Measurements from ENCODE around the gene CFP. TPM values are rescaled to one million over a fixed set of nuclear protein-coding genes. Genes with fewer than 3 reads are reported as not detected.

CFP gene
- total RNA-seq, 1 experiment from 2014 or later: 0.48 TPM

GRCh38 chrX:47587906-47588735 lies 41.6 kb downstream of the CFP start:
- no peaks in the 10 kb centered on the region for H3F3A ChIP-seq (ENCODE audit: insufficient read depth, low read depth)
- no peaks in the 10 kb centered on the region for H3K27me3 ChIP-seq (ENCODE audit: insufficient read depth, low read depth)
- ChIA-PET CTCF (no interaction called here), POLR2A (ENCODE audit: unreplicated experiment) (no interaction called here)
- BruUV-seq (replicated peaks): no TSS peak
- H3K4me1 ChIP-seq (replicated peaks; ENCODE audit: insufficient read depth): no peaks in the 10 kb centered on the region
- H4K20me1 ChIP-seq (ENCODE audit: insufficient read depth): no peaks in the 10 kb centered on the region
- H3K9me2 ChIP-seq (ENCODE audit: insufficient read depth): no peaks in the 10 kb centered on the region
- TF ChIP-seq CTCF (conservative IDR thresholded peaks at IDR 0.05) (no peak), EZH2 (IDR thresholded peaks at IDR 0.05; ENCODE audit: low read depth) (no peak)
- H3K4me3 ChIP-seq: no peak overlapping the region
- no peaks in the 10 kb centered on the region for H3K79me2 ChIP-seq (ENCODE audit: low read depth)
- H2AFZ ChIP-seq: no peak overlapping the region
- H3K27ac ChIP-seq: no peak overlapping the region
- DNase-seq: no peak
- H3K36me3 ChIP-seq (ENCODE audit: low read depth): no peaks in the 10 kb centered on the region
- H3K9me3 ChIP-seq (ENCODE audit: insufficient read depth, low read depth): no peaks in the 10 kb centered on the region
- intact Hi-C loops (cut with micrococcal nuclease; ENCODE audit: unreplicated experiment): no loop called here
- no peak overlapping the region for H3K4me2 ChIP-seq

GRCh38 chrX:47587091-47587891 lies 42.4 kb downstream of the CFP start:
- H3K36me3 ChIP-seq (ENCODE audit: low read depth): no peaks in the 10 kb centered on the region
- POLR2A ChIA-PET (ENCODE audit: unreplicated experiment): interaction anchor here (0.7 kb wide), 1 partner anchor 1362 kb away, joined by 3 read pairs; no protein-coding TSS in a partner anchor
- no peaks in the 10 kb centered on the region for H3F3A ChIP-seq (ENCODE audit: insufficient read depth, low read depth)
- CTCF ChIA-PET: no interaction called here
- BruUV-seq (replicated peaks): no TSS peak
- no peaks in the 10 kb centered on the region for H3K4me1 ChIP-seq (replicated peaks; ENCODE audit: insufficient read depth)
- no peak overlapping the region for H3K27ac ChIP-seq
- H3K79me2 ChIP-seq (ENCODE audit: low read depth): no peaks in the 10 kb centered on the region
- no peak overlapping the region for H2AFZ ChIP-seq
- DNase-seq: no peak
- TF ChIP-seq CTCF (conservative IDR thresholded peaks at IDR 0.05): no peak
- no peak for TF ChIP-seq EZH2 (IDR thresholded peaks at IDR 0.05; ENCODE audit: low read depth)
- H3K9me3 ChIP-seq (ENCODE audit: insufficient read depth, low read depth): no peaks in the 10 kb centered on the region
- intact Hi-C loops (cut with micrococcal nuclease; ENCODE audit: unreplicated experiment): no loop called here
- H4K20me1 ChIP-seq (ENCODE audit: insufficient read depth): no peaks in the 10 kb centered on the region
- H3K9me2 ChIP-seq (ENCODE audit: insufficient read depth): no peaks in the 10 kb centered on the region
- H3K27me3 ChIP-seq (ENCODE audit: insufficient read depth, low read depth): no peaks in the 10 kb centered on the region
- H3K4me2 ChIP-seq: no peak overlapping the region
- H3K4me3 ChIP-seq: no peak overlapping the region

GRCh38 chrX:47586043-47586787 lies 43.5 kb downstream of the CFP start:
- DNase-seq: no peak
- H3K9me3 ChIP-seq (ENCODE audit: insufficient read depth, low read depth): no peaks in the 10 kb centered on the region
- no peaks in the 10 kb centered on the region for H3F3A ChIP-seq (ENCODE audit: insufficient read depth, low read depth)
- H3K4me1 ChIP-seq (replicated peaks; ENCODE audit: insufficient read depth): no peaks in the 10 kb centered on the region
- intact Hi-C loops (cut with micrococcal nuclease; ENCODE audit: unreplicated experiment): no loop called here
- H3K4me3 ChIP-seq: no peak overlapping the region
- H3K27ac ChIP-seq: no peak overlapping the region
- TF ChIP-seq EZH2 (IDR thresholded peaks at IDR 0.05; ENCODE audit: low read depth): no peak
- TF ChIP-seq CTCF (conservative IDR thresholded peaks at IDR 0.05): no peak
- no TSS peak for BruUV-seq (replicated peaks)
- POLR2A ChIA-PET (ENCODE audit: unreplicated experiment): no interaction called here
- H3K9me2 ChIP-seq (ENCODE audit: insufficient read depth): no peaks in the 10 kb centered on the region
- CTCF ChIA-PET: no interaction called here
- no peak overlapping the region for H2AFZ ChIP-seq
- H3K27me3 ChIP-seq (ENCODE audit: insufficient read depth, low read depth): no peaks in the 10 kb centered on the region
- no peaks in the 10 kb centered on the region for H4K20me1 ChIP-seq (ENCODE audit: insufficient read depth)
- H3K36me3 ChIP-seq (ENCODE audit: low read depth): no peaks in the 10 kb centered on the region
- H3K4me2 ChIP-seq: no peak overlapping the region
- no peaks in the 10 kb centered on the region for H3K79me2 ChIP-seq (ENCODE audit: low read depth)

All from PC-9 (cell line).